K562 (cell line): ENCODE measurements around the gene MINK1. TPM values are rescaled to one million over a fixed set of nuclear protein-coding genes. Genes with fewer than 3 reads are reported as not detected.

Experiments
- CHD7 ChIP-seq: fragments of 200-600 bp; sonication (generic); IDR thresholded peaks from one replicate; pipeline ENCODE4 v1.6.1; 2012; ENCODE audit warnings: mild to moderate bottlenecking, low read depth, low read length, inconsistent platforms
- CXXC5 ChIP-seq: fragments of 250-450 bp; sonication (Bioruptor Pico); IDR thresholded peaks from 2 replicates; pipeline ENCODE4 v1.8.0; 2022; ENCODE audit warnings: inconsistent platforms, mild to moderate bottlenecking, moderate library complexity
- ELF4 ChIP-seq: fragments of 450-650 bp; formaldehyde crosslinking; IDR thresholded peaks from 2 replicates; pipeline ENCODE4 v1.4.0; 2022; ENCODE audit warnings: missing genetic modification characterization
- FOXM1 ChIP-seq, 2 experiments: fragments of 450-650 bp in 1 of 2; sonication (generic) in 1 of 2; formaldehyde crosslinking in 1 of 2; IDR thresholded peaks; 2 replicates each; pipeline versions ENCODE4 v1.6.1 to v1.9.0; 2017 to 2022; ENCODE audit warnings: low read depth in 2 of 2, mild to moderate bottlenecking in 2 of 2, missing genetic modification reagents in 1 of 2, moderate library complexity in 1 of 2
- HBP1 ChIP-seq: fragments of 450-650 bp; formaldehyde crosslinking; IDR thresholded peaks from 2 replicates; pipeline ENCODE4 v1.4.0; 2022; ENCODE audit warnings: missing genetic modification characterization
- KHSRP ChIP-seq: fragments of 450-650 bp; IDR thresholded peaks from 2 replicates; pipeline ENCODE4 v1.6.1; 2017
- NR2C2 ChIP-seq, 2 experiments: fragments of 200-800 bp in 1 of 2; sonication (Bioruptor generic) in 1 of 2; sonication (generic) in 1 of 2; formaldehyde crosslinking in 1 of 2; IDR thresholded peaks; 2 replicates each; pipeline versions ENCODE4 v1.6.1 to v1.8.0; 2016 to 2022; ENCODE audit warnings: mild to moderate bottlenecking in 1 of 2, missing compliant biosample characterization in 1 of 2, missing genetic modification characterization in 1 of 2, missing genetic modification reagents in 1 of 2
- PHF20 ChIP-seq: fragments of 450-650 bp; IDR thresholded peaks from 2 replicates; pipeline ENCODE4 v1.6.1; 2018; ENCODE audit not compliant: partially characterized antibody
- SAFB2 ChIP-seq: fragments of 200-400 bp; formaldehyde crosslinking; IDR thresholded peaks from 2 replicates; pipeline ENCODE4 v1.6.1; 2018; ENCODE audit warnings: borderline replicate concordance, low read length, low read depth, moderate library complexity; ENCODE audit not compliant: severe bottlenecking
- TARDBP ChIP-seq: fragments of 450-650 bp; IDR thresholded peaks from 2 replicates; pipeline ENCODE4 v1.6.1; 2016
- ZNF146 ChIP-seq: IDR thresholded peaks from one replicate; pipeline ENCODE4 v1.6.1; 2018; ENCODE audit warnings: missing compliant biosample characterization; ENCODE audit not compliant: unreplicated experiment
- ZNF512 ChIP-seq: IDR thresholded peaks from 2 replicates; pipeline ENCODE4 v1.6.1; 2016; ENCODE audit warnings: missing genetic modification characterization, missing compliant biosample characterization
- polyA plus RNA-seq, 8 experiments: library from polyadenylated mRNA; depleted of rRNA in 4 of 8; stranded (reverse) in 5 of 8; unstranded in 3 of 8; fragments of >200 nt; fragmentation: Nextera tagmentation in 2 of 8; fragmentation: Illumina TruSeq in 1 of 8; extraction: Ambion mirVana in 2 of 8; extraction: Trizol in 1 of 8; gene quantifications; 2 replicates each; pipeline versions ENCODE4 v1.2.1 to v1.2.3, GENCODE V29; 2011 to 2014; ENCODE audit warnings: inconsistent platforms in 1 of 8, missing spikeins in 1 of 8
- total RNA-seq, 7 experiments: library from RNA; depleted of rRNA in 6 of 7; stranded (reverse); fragments of >200 nt in 6 of 7; fragmentation: Illumina TruSeq in 2 of 7; extraction: Trizol in 2 of 7; gene quantifications; 2 replicates each; pipeline versions ENCODE4 v1.2.1 to v1.2.3, GENCODE V29; 2011 to 2021; ENCODE audit warnings: low replicate concordance in 1 of 7

MINK1 gene
- total and polyA plus RNA-seq, 9 of the 15 experiments (the other 6 are each of a cell fraction or from before 2014, with no cell fraction given): 0.11 to 54.2 (median 14.9) TPM

- TF ChIP-seq HBP1 (CRISPR knock-in tag) (no peak), SAFB2 (no peak), KHSRP (no peak), ELF4 (no peak), ZNF146 (no peak), ZNF512 (tag) (no peak), PHF20 (peak; percentile 53), FOXM1 (IDR thresholded peaks at IDR 0.05; ENCODE audit: low read depth) (no peak), FOXM1 (CRISPR knock-in tag; IDR thresholded peaks at IDR 0.05; ENCODE audit: low read depth) (peak; percentile 40; the same call in 1 of the 2 replicates), CHD7 (no peak), NR2C2 (CRISPR knock-in tag; IDR thresholded peaks at IDR 0.05) (peak; percentile 82), NR2C2 (tag; IDR thresholded peaks at IDR 0.05) (peak; percentile 82), TARDBP (peak; percentile 80; the same call in 1 of the 2 replicates), CXXC5 (CRISPR knock-in tag) (peak; percentile 84)
Measured at GRCh38 chr17:4789951-4790704, 43.0 kb upstream of the MINK1 start (continued).
